ENCODE results near the gene TNF. TPM values are rescaled to one million over a fixed set of nuclear protein-coding genes. Genes with fewer than 3 reads are reported as not detected.

TNF gene
- total and polyA plus RNA-seq, 2 donors (not counting 1 experiment from before 2014, with no cell fraction given) = not detected

- Histone ChIP-seq H4K20me1 (ENCODE audit: control insufficient read depth, extremely low read depth, insufficient read depth, low read length) (no peaks in the 10 kb centered on the region), H2AFZ (ENCODE audit: low read length) (no peak within 1 kb of the TSS), H3K27ac (ENCODE audit: insufficient read depth, low read length) (no peak within 1 kb of the TSS), H3K4me3 (replicated peaks in 1 of 4; ENCODE audit: control extremely low read depth in 1 of 4, insufficient read depth in 1 of 4, low read depth in 3 of 4, low read length in 4 of 4) (no peak within 1 kb of the TSS), H3K4me2 (ENCODE audit: extremely low read depth, insufficient read depth, low read length) (no peak within 1 kb of the TSS), H3K27me3 (ENCODE audit: control insufficient read depth, insufficient read depth, low read length) (no peaks in the 10 kb centered on the region), H3K4me1 (ENCODE audit: control insufficient read depth, extremely low read depth, insufficient read depth, low read length) (peaks cover 8% of the 10 kb centered on the region), H3K9ac (ENCODE audit: insufficient read depth, low read length) (no peak within 1 kb of the TSS), H3K79me2 (ENCODE audit: control insufficient read depth, insufficient read depth, low read length) (peaks cover 3% of the 10 kb centered on the region), H3K9me3 (ENCODE audit: control insufficient read depth, insufficient read depth, low read depth, low read length) (no peaks in the 10 kb centered on the region), H3K36me3 (ENCODE audit: control insufficient read depth, insufficient read depth, low read length) (peaks cover 21% of the 10 kb centered on the region)
- DNase-seq (ENCODE audit: low read depth in 2 of 2) = no peak
- TF ChIP-seq EZH2 (IDR thresholded peaks at IDR 0.05; ENCODE audit: low read length, missing control alignments) = no peak
- TF ChIP-seq, protein P1, sequence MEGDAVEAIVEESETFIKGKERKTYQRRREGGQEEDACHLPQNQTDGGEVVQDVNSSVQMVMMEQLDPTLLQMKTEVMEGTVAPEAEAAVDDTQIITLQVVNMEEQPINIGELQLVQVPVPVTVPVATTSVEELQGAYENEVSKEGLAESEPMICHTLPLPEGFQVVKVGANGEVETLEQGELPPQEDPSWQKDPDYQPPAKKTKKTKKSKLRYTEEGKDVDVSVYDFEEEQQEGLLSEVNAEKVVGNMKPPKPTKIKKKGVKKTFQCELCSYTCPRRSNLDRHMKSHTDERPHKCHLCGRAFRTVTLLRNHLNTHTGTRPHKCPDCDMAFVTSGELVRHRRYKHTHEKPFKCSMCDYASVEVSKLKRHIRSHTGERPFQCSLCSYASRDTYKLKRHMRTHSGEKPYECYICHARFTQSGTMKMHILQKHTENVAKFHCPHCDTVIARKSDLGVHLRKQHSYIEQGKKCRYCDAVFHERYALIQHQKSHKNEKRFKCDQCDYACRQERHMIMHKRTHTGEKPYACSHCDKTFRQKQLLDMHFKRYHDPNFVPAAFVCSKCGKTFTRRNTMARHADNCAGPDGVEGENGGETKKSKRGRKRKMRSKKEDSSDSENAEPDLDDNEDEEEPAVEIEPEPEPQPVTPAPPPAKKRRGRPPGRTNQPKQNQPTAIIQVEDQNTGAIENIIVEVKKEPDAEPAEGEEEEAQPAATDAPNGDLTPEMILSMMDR (conservative IDR thresholded peaks at IDR 0.05 in 1 of 2, IDR thresholded peaks at IDR 0.05 in 1 of 2; ENCODE audit: low read depth in 1 of 2, low read length in 2 of 2) = no peak
Observed at GRCh38 chr6:31528821-31529328, 46.5 kb upstream of the TNF start, which contains the start of gene MCCD1. Gene MCCD1, plus strand, starts transcription at chr6:31528962. Its CDS starts 53 bp downstream, at chr6:31529015.

GRCh38 chr6:31529329-31530150, 45.8 kb upstream of the TNF start:
- Histone ChIP-seq H3K9me3 (ENCODE audit: control insufficient read depth, insufficient read depth, low read depth, low read length) (no peaks in the 10 kb centered on the region), H3K9ac (ENCODE audit: insufficient read depth, low read length) (no peak overlapping the region), H3K27me3 (ENCODE audit: control insufficient read depth, insufficient read depth, low read length) (no peaks in the 10 kb centered on the region), H4K20me1 (ENCODE audit: control insufficient read depth, extremely low read depth, insufficient read depth, low read length) (no peaks in the 10 kb centered on the region), H2AFZ (ENCODE audit: low read length) (no peak overlapping the region), H3K79me2 (ENCODE audit: control insufficient read depth, insufficient read depth, low read length) (peaks cover 4% of the 10 kb centered on the region), H3K36me3 (ENCODE audit: control insufficient read depth, insufficient read depth, low read length) (peaks cover 26% of the 10 kb centered on the region), H3K4me1 (ENCODE audit: control insufficient read depth, extremely low read depth, insufficient read depth, low read length) (peaks cover 8% of the 10 kb centered on the region), H3K4me3 (replicated peaks in 1 of 4; ENCODE audit: control extremely low read depth in 1 of 4, insufficient read depth in 1 of 4, low read depth in 3 of 4, low read length in 4 of 4) (no peak overlapping the region), H3K27ac (ENCODE audit: insufficient read depth, low read length) (no peak overlapping the region), H3K4me2 (ENCODE audit: extremely low read depth, insufficient read depth, low read length) (no peak overlapping the region)
- no peak for DNase-seq (ENCODE audit: low read depth in 2 of 2)
- TF ChIP-seq EZH2 (IDR thresholded peaks at IDR 0.05; ENCODE audit: low read length, missing control alignments) = no peak
- TF ChIP-seq, protein P1 (conservative IDR thresholded peaks at IDR 0.05 in 1 of 2, IDR thresholded peaks at IDR 0.05 in 1 of 2; ENCODE audit: low read depth in 1 of 2, low read length in 2 of 2) = no peak

- H3K4me1 ChIP-seq (ENCODE audit: control insufficient read depth, extremely low read depth, insufficient read depth, low read length) = peaks cover 8% of the 10 kb centered on the region
- no peaks in the 10 kb centered on the region for H3K27me3 ChIP-seq (ENCODE audit: control insufficient read depth, insufficient read depth, low read length)
- H3K36me3 ChIP-seq (ENCODE audit: control insufficient read depth, insufficient read depth, low read length) = peaks cover 32% of the 10 kb centered on the region
- H3K4me3 ChIP-seq (replicated peaks in 1 of 4; ENCODE audit: control extremely low read depth in 1 of 4, insufficient read depth in 1 of 4, low read depth in 3 of 4, low read length in 4 of 4) = no peak overlapping the region
- no peak overlapping the region for H3K9ac ChIP-seq (ENCODE audit: insufficient read depth, low read length)
- H3K4me2 ChIP-seq (ENCODE audit: extremely low read depth, insufficient read depth, low read length) = no peak overlapping the region
- H2AFZ ChIP-seq (ENCODE audit: low read length) = no peak overlapping the region
- H3K9me3 ChIP-seq (ENCODE audit: control insufficient read depth, insufficient read depth, low read depth, low read length) = no peaks in the 10 kb centered on the region
- no peaks in the 10 kb centered on the region for H4K20me1 ChIP-seq (ENCODE audit: control insufficient read depth, extremely low read depth, insufficient read depth, low read length)
- no peak overlapping the region for H3K27ac ChIP-seq (ENCODE audit: insufficient read depth, low read length)
- H3K79me2 ChIP-seq (ENCODE audit: control insufficient read depth, insufficient read depth, low read length) = peaks cover 11% of the 10 kb centered on the region
- DNase-seq (ENCODE audit: low read depth in 2 of 2) = no peak
- TF ChIP-seq, protein P1 (conservative IDR thresholded peaks at IDR 0.05 in 1 of 2, IDR thresholded peaks at IDR 0.05 in 1 of 2; ENCODE audit: low read depth in 1 of 2, low read length in 2 of 2) = no peak
- no peak for TF ChIP-seq EZH2 (IDR thresholded peaks at IDR 0.05; ENCODE audit: low read length, missing control alignments)
Observed at GRCh38 chr6:31530659-31531058, 44.7 kb upstream of the TNF start.

Measured in fibroblast of lung (primary cell).